Cardiac muscle cell (in vitro differentiated cells and primary cell): Measurements from ENCODE around the gene PNPT1. TPM values are rescaled to one million over a fixed set of nuclear protein-coding genes. Genes with fewer than 3 reads are reported as not detected.

Experiments
- DNase-seq, 2 donors: peaks; one replicate each; pipeline versions ENCODE4 v3.0.0 to v3.0.0-alpha.2; 2010 to 2017; ENCODE audit warnings: low read depth in 1 of 2, low spot score in 1 of 2
- H3K27ac ChIP-seq: fragments of 200-600 bp; sonication (generic); 2 replicates; pipeline ENCODE4 v1.5.1; 2016
- H3K27me3 ChIP-seq: fragments of 200-600 bp; sonication (generic); 2 replicates; pipeline ENCODE4 v1.6.0; 2016; ENCODE audit warnings: control low read depth
- H3K36me3 ChIP-seq: fragments of 200-600 bp; sonication (generic); 2 replicates; pipeline ENCODE4 v1.5.1; 2016; ENCODE audit warnings: control low read depth
- H3K4me1 ChIP-seq: fragments of 200-600 bp; sonication (generic); 2 replicates; pipeline ENCODE4 v1.8.1; 2017; ENCODE audit warnings: low read depth, mild to moderate bottlenecking, mixed run types
- H3K4me3 ChIP-seq: fragments of 200-600 bp; sonication (generic); 2 replicates; pipeline ENCODE4 v1.5.1; 2016; ENCODE audit warnings: mild to moderate bottlenecking
- H3K9me3 ChIP-seq: fragments of 200-600 bp; sonication (generic); 2 replicates; pipeline ENCODE4 v1.5.1; 2017; ENCODE audit warnings: low read depth, mild to moderate bottlenecking, control low read depth
- CTCF ChIP-seq: IDR thresholded peaks from 2 replicates; pipeline ENCODE4 v1.5.1; 2012; ENCODE audit warnings: low read depth, mild to moderate bottlenecking, low read length
- polyA plus RNA-seq: library from polyadenylated mRNA; unstranded; fragments of >200 nt; fragmentation: Nextera tagmentation; extraction: Ambion mirVana; gene quantifications from 2 replicates; pipeline ENCODE4 v1.2.1, GENCODE V29; 2016
- total RNA-seq: library from RNA; depleted of rRNA; stranded (reverse); fragments of >200 nt; gene quantifications from 2 replicates; pipeline ENCODE4 v1.2.3, GENCODE V29; 2016

The PNPT1 gene
- total and polyA plus RNA-seq, 2 experiments from 2014 or later, result 8.8 to 18.1 TPM

GRCh38 chr2:55729136-55729685 lies 35.6 kb upstream of the PNPT1 start:
- Histone ChIP-seq H3K36me3 (no peaks in the 10 kb centered on the region), H3K9me3 (no peaks in the 10 kb centered on the region), H3K4me1 (no peaks in the 10 kb centered on the region), H3K4me3 (no peak overlapping the region), H3K27ac (no peak overlapping the region), H3K27me3 (no peaks in the 10 kb centered on the region)
- no peak for TF ChIP-seq CTCF
- DNase-seq, result peak in 1 of 2 donors; percentile 35

DNA sequence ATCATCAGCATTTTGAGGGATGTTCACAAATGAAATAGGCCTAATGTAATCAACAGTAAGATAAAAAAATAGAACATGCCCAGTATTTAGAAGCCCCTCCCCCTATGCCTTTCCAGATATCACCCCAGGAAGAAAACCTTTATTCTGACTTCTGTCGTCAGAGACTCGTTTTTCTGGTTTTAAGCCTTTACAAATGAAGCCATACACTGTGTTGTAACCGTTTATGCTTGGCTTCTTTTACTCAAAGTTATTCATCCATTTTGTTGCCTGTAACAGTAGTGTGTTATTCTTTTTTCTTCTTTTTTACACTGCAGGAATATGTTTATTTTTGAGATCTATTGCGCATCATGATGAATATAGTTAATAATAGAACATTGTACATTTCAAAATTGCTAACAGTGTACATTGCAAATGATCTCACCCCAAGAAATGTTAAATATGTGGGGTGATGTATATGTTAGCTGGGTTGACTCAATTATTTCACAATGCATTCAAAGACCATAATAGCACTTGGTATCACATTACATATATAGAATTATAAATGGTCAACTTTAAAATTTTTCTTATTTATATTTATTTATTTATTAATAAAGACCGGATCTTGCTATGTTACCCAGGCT lies 28.1 kb upstream of the PNPT1 start:
- Histone ChIP-seq H3K36me3 (no peaks in the 10 kb centered on the region), H3K9me3 (no peaks in the 10 kb centered on the region), H3K27me3 (no peaks in the 10 kb centered on the region), H3K4me1 (no peaks in the 10 kb centered on the region), H3K27ac (no peak overlapping the region), H3K4me3 (no peak overlapping the region)
- no peak for TF ChIP-seq CTCF
- DNase-seq, result no peak

- Histone ChIP-seq H3K27ac (no peak overlapping the region), H3K4me3 (no peak overlapping the region), H3K9me3 (no peaks in the 10 kb centered on the region), H3K4me1 (no peaks in the 10 kb centered on the region), H3K36me3 (no peaks in the 10 kb centered on the region), H3K27me3 (no peaks in the 10 kb centered on the region)
- no peak for TF ChIP-seq CTCF
- DNase-seq, result peak in 1 of 2 donors; percentile 8
Observed at GRCh38 chr2:55720417-55720816, 26.8 kb upstream of the PNPT1 start.

- Histone ChIP-seq H3K27ac (no peak overlapping the region), H3K9me3 (no peaks in the 10 kb centered on the region), H3K4me1 (no peaks in the 10 kb centered on the region), H3K27me3 (no peaks in the 10 kb centered on the region), H3K36me3 (no peaks in the 10 kb centered on the region), H3K4me3 (no peak overlapping the region)
- no peak for DNase-seq
- TF ChIP-seq CTCF, result no peak
Observed at GRCh38 chr2:55719852-55720251, 26.2 kb upstream of the PNPT1 start.

GRCh38 chr2:55718165-55719008 lies 24.7 kb upstream of the PNPT1 start:
- no peak overlapping the region for H3K27ac ChIP-seq
- no peak overlapping the region for H3K4me3 ChIP-seq
- no peaks in the 10 kb centered on the region for H3K36me3 ChIP-seq
- peak; percentile 86 to 88 for DNase-seq
- no peaks in the 10 kb centered on the region for H3K4me1 ChIP-seq
- no peaks in the 10 kb centered on the region for H3K9me3 ChIP-seq
- TF ChIP-seq CTCF, result peak; percentile 69
- H3K27me3 ChIP-seq, result no peaks in the 10 kb centered on the region
